CD4-positive, CD25-positive, alpha-beta regulatory T cell (primary cell): Measurements from ENCODE around the gene ZIC4. TPM values are rescaled to one million over a fixed set of nuclear protein-coding genes. Genes with fewer than 3 reads are reported as not detected.

Source experiments
- ATAC-seq, 2 donors: fragments of 150-1000 bp; cut with Tn5 transposase; one replicate each; pipeline ENCODE4 v1.10.0; 2021; ENCODE audit warnings: low read depth in 2 of 2, moderate number of reproducible peaks in 2 of 2, moderate library complexity in 1 of 2
- DNase-seq, 3 donors: peaks; one replicate each; pipeline versions ENCODE4 v3.0.0 to v3.0.0-alpha.2; 2012 to 2022; ENCODE audit warnings: mixed read lengths in 1 of 3
- H3K27ac ChIP-seq: one replicate; pipeline ENCODE4 v1.7.0; 2013; ENCODE audit warnings: mild to moderate bottlenecking, low read length; ENCODE audit not compliant: insufficient read depth, poor library complexity, severe bottlenecking
- H3K27me3 ChIP-seq: one replicate; pipeline ENCODE4 v1.7.0; 2013; ENCODE audit warnings: low read length; ENCODE audit not compliant: control insufficient read depth, insufficient read depth
- H3K36me3 ChIP-seq: one replicate; pipeline ENCODE4 v1.7.0; 2013; ENCODE audit warnings: mild to moderate bottlenecking, low read length, moderate library complexity; ENCODE audit not compliant: control insufficient read depth, insufficient read depth
- H3K4me1 ChIP-seq: 2 replicates; pipeline ENCODE4 v1.7.0; 2013; ENCODE audit warnings: mild to moderate bottlenecking, low read length; ENCODE audit not compliant: insufficient read depth, control insufficient read depth, poor library complexity, severe bottlenecking
- H3K4me3 ChIP-seq: one replicate; pipeline ENCODE4 v1.7.0; 2013; ENCODE audit warnings: low read depth, mild to moderate bottlenecking, low read length, moderate library complexity
- H3K9me3 ChIP-seq, 2 experiments: 1 replicate in 1 of 2; 2 replicates in 1 of 2; pipeline ENCODE4 v1.7.0; 2013; ENCODE audit warnings: low read length in 2 of 2, mild to moderate bottlenecking in 1 of 2, moderate library complexity in 1 of 2; ENCODE audit not compliant: control insufficient read depth in 2 of 2
- H3K27ac Mint-ChIP-seq, 3 donors: one replicate each; pipeline ENCODE4 v1.8.0; 2020 to 2022; ENCODE audit warnings: mild to moderate bottlenecking in 3 of 3, mixed read lengths in 3 of 3, moderate library complexity in 2 of 3
- H3K27me3 Mint-ChIP-seq: one replicate; pipeline ENCODE4 v1.8.0; 2022; ENCODE audit warnings: mild to moderate bottlenecking, mixed read lengths
- H3K36me3 Mint-ChIP-seq: one replicate; pipeline ENCODE4 v1.8.0; 2020; ENCODE audit warnings: mixed read lengths
- H3K4me1 Mint-ChIP-seq, 4 donors: one replicate each; pipeline ENCODE4 v1.8.0; 2020 to 2022; ENCODE audit warnings: mixed read lengths in 4 of 4, mild to moderate bottlenecking in 1 of 4
- H3K4me3 Mint-ChIP-seq, 4 donors: one replicate each; pipeline ENCODE4 v1.8.0; 2020 to 2022; ENCODE audit warnings: mild to moderate bottlenecking in 4 of 4, mixed read lengths in 4 of 4, moderate library complexity in 3 of 4
- H3K9me3 Mint-ChIP-seq, 7 donors: one replicate each; pipeline ENCODE4 v1.8.0; 2020 to 2022; ENCODE audit warnings: mixed read lengths in 7 of 7, mild to moderate bottlenecking in 3 of 7, moderate library complexity in 2 of 7
- polyA plus RNA-seq, 4 donors: library from polyadenylated mRNA; unstranded; fragments of 300-500 nt; fragmentation: Illumina TruSeq; gene quantifications; one replicate each; pipeline ENCODE4 v1.2.3, GENCODE V29; 2021
- total RNA-seq: library from RNA; stranded (reverse); gene quantifications from one replicate; pipeline ENCODE4 v1.2.3, GENCODE V29; 2022

Gene ZIC4
- total and polyA plus RNA-seq, 5 donors from 2014 or later = not detected

GRCh38 chr3:147401421-147401820, 4.9 kb downstream of the ZIC4 start:
- Histone ChIP-seq H3K9me3 (peaks cover 0 to 8% of the 10 kb centered on the region in 2 experiments), H3K36me3 (no peaks in the 10 kb centered on the region), H3K4me1 (no peaks in the 10 kb centered on the region), H3K27ac (no peak overlapping the region), H3K27me3 (peaks cover 20% of the 10 kb centered on the region), H3K4me3 (no peak overlapping the region)
- ATAC-seq = no peak
- Mint-ChIP-seq H3K27ac (no peak overlapping the region), H3K27me3 (peaks cover 96% of the 10 kb centered on the region), H3K36me3 (no peaks in the 10 kb centered on the region), H3K4me1 (peaks cover 0 to 2% (median 0%) of the 10 kb centered on the region in 4 donors), H3K4me3 (no peak overlapping the region), H3K9me3 (peaks cover 0 to 19% (median 6%) of the 10 kb centered on the region in 7 donors)
- DNase-seq = no peak

- H3K27ac ChIP-seq = no peak overlapping the region
- ATAC-seq (no peak), DNase-seq (no peak)
- no peaks in the 10 kb centered on the region for H3K36me3 Mint-ChIP-seq
- peaks cover 0 to 2% (median 0%) of the 10 kb centered on the region in 4 donors for H3K4me1 Mint-ChIP-seq
- no peak overlapping the region for H3K4me3 ChIP-seq
- no peaks in the 10 kb centered on the region for H3K4me1 ChIP-seq
- H3K27me3 Mint-ChIP-seq = peaks cover 92% of the 10 kb centered on the region
- peaks cover 0 to 4% of the 10 kb centered on the region in 2 experiments for H3K9me3 ChIP-seq
- H3K27me3 ChIP-seq = peaks cover 20% of the 10 kb centered on the region
- peaks cover 0 to 16% (median 6%) of the 10 kb centered on the region in 7 donors for H3K9me3 Mint-ChIP-seq
- H3K4me3 Mint-ChIP-seq = no peak overlapping the region
- no peak overlapping the region for H3K27ac Mint-ChIP-seq
- H3K36me3 ChIP-seq = no peaks in the 10 kb centered on the region
Observed at GRCh38 chr3:147400999-147401398, 5.3 kb downstream of the ZIC4 start.

GRCh38 chr3:147400111-147400510, 6.2 kb downstream of the ZIC4 start:
- no peak overlapping the region for H3K27ac Mint-ChIP-seq
- peaks cover 20% of the 10 kb centered on the region for H3K27me3 ChIP-seq
- peaks cover 0 to 1% (median 0%) of the 10 kb centered on the region in 4 donors for H3K4me1 Mint-ChIP-seq

GRCh38 chr3:147398813-147399534, 7.4 kb downstream of the ZIC4 start:
- H3K36me3 Mint-ChIP-seq = no peaks in the 10 kb centered on the region
- H3K9me3 Mint-ChIP-seq = peaks cover 0 to 18% (median 6%) of the 10 kb centered on the region in 7 donors
- H3K36me3 ChIP-seq = no peaks in the 10 kb centered on the region

More at GRCh38 chr3:147400111-147400510, 6.2 kb downstream of the ZIC4 start:
- peaks cover 0 to 16% (median 6%) of the 10 kb centered on the region in 7 donors for H3K9me3 Mint-ChIP-seq
- Histone ChIP-seq H3K36me3 (no peaks in the 10 kb centered on the region), H3K4me3 (no peak overlapping the region), H3K4me1 (no peaks in the 10 kb centered on the region), H3K9me3 (no peaks in the 10 kb centered on the region), H3K27ac (no peak overlapping the region)
- ATAC-seq (no peak), DNase-seq (no peak)
- H3K36me3 Mint-ChIP-seq = no peaks in the 10 kb centered on the region
- H3K27me3 Mint-ChIP-seq = peaks cover 91% of the 10 kb centered on the region
- no peak overlapping the region for H3K4me3 Mint-ChIP-seq

GRCh38 chr3:147397875-147398812, 8.2 kb downstream of the ZIC4 start:
- Histone ChIP-seq H3K4me3 (no peak overlapping the region), H3K27me3 (peaks cover 17% of the 10 kb centered on the region), H3K36me3 (no peaks in the 10 kb centered on the region), H3K4me1 (no peaks in the 10 kb centered on the region), H3K9me3 (no peaks in the 10 kb centered on the region), H3K27ac (no peak overlapping the region)
- no peak for ATAC-seq
- no peak for DNase-seq
- H3K36me3 Mint-ChIP-seq = no peaks in the 10 kb centered on the region
- H3K4me3 Mint-ChIP-seq = no peak overlapping the region
- H3K4me1 Mint-ChIP-seq = no peaks in the 10 kb centered on the region
- H3K27ac Mint-ChIP-seq = no peak overlapping the region
- peaks cover 0 to 18% (median 3%) of the 10 kb centered on the region in 7 donors for H3K9me3 Mint-ChIP-seq
- H3K27me3 Mint-ChIP-seq = peaks cover 86% of the 10 kb centered on the region

More at GRCh38 chr3:147398813-147399534, 7.4 kb downstream of the ZIC4 start:
- Histone ChIP-seq H3K4me1 (no peaks in the 10 kb centered on the region), H3K27ac (no peak overlapping the region), H3K9me3 (no peaks in the 10 kb centered on the region), H3K4me3 (no peak overlapping the region), H3K27me3 (peaks cover 23% of the 10 kb centered on the region)
- no peak for ATAC-seq
- Mint-ChIP-seq H3K4me1 (no peaks in the 10 kb centered on the region), H3K4me3 (no peak overlapping the region), H3K27ac (no peak overlapping the region), H3K27me3 (peaks cover 91% of the 10 kb centered on the region)
- no peak for DNase-seq

- Histone ChIP-seq H3K36me3 (no peaks in the 10 kb centered on the region), H3K4me1 (no peaks in the 10 kb centered on the region), H3K9me3 (no peaks in the 10 kb centered on the region), H3K27me3 (peaks cover 17% of the 10 kb centered on the region), H3K4me3 (no peak overlapping the region), H3K27ac (no peak overlapping the region)
- Mint-ChIP-seq H3K4me1 (no peaks in the 10 kb centered on the region), H3K27ac (no peak overlapping the region), H3K36me3 (no peaks in the 10 kb centered on the region), H3K4me3 (peak overlapping the region in 1 of 4 donors; percentile 65), H3K27me3 (peaks cover 86% of the 10 kb centered on the region), H3K9me3 (peaks cover 0 to 18% (median 3%) of the 10 kb centered on the region in 7 donors)
- DNase-seq (no peak), ATAC-seq (no peak)
Observed at GRCh38 chr3:147397155-147397874, 9.0 kb downstream of the ZIC4 start.

- H3K4me3 ChIP-seq = no peak overlapping the region
- Mint-ChIP-seq H3K4me1 (no peaks in the 10 kb centered on the region), H3K27me3 (peaks cover 84% of the 10 kb centered on the region), H3K27ac (no peak overlapping the region), H3K36me3 (no peaks in the 10 kb centered on the region), H3K4me3 (peak overlapping the region in 1 of 4 donors; percentile 65), H3K9me3 (peaks cover 0 to 18% (median 2%) of the 10 kb centered on the region in 7 donors)
- no peak for DNase-seq
- H3K4me1 ChIP-seq = no peaks in the 10 kb centered on the region
- H3K27me3 ChIP-seq = peaks cover 16% of the 10 kb centered on the region
- H3K36me3 ChIP-seq = no peaks in the 10 kb centered on the region
- peaks cover 0 to under 1% of the 10 kb centered on the region in 2 experiments for H3K9me3 ChIP-seq
- H3K27ac ChIP-seq = no peak overlapping the region
- ATAC-seq = no peak
Observed at GRCh38 chr3:147396712-147397046, 9.7 kb downstream of the ZIC4 start.
